Measurements from ENCODE around the gene NFASC. TPM values are rescaled to one million over a fixed set of nuclear protein-coding genes. Genes with fewer than 3 reads are reported as not detected.

Gene NFASC
- total RNA-seq, 1 donor from 2014 or later, result 10.5 TPM

GRCh38 chr1:204968951-204969350 lies 98.3 kb downstream of the NFASC start:
- no peak for DNase-seq (ENCODE audit: missing footprints)
- no peak for ATAC-seq

GRCh38 chr1:204970937-204971336 lies 100.3 kb downstream of the NFASC start:
- no peak for ATAC-seq
- intact Hi-C loops (cut with DNase I), result no loop called here
- no peak for DNase-seq (ENCODE audit: missing footprints)

More at GRCh38 chr1:204968951-204969350, 98.3 kb downstream of the NFASC start:
- intact Hi-C loops (cut with DNase I), result no loop called here

- intact Hi-C loops (cut with DNase I), result no loop called here
- DNase-seq (ENCODE audit: missing footprints), result no peak
- no peak for ATAC-seq
Measured at GRCh38 chr1:204971517-204972336, 101.1 kb downstream of the NFASC start.

- ATAC-seq, result no peak
- DNase-seq (ENCODE audit: missing footprints), result no peak
- intact Hi-C loops (cut with DNase I), result no loop called here
Measured at GRCh38 chr1:204972426-204972825, 101.8 kb downstream of the NFASC start.

- DNase-seq (ENCODE audit: missing footprints) (no peak), ATAC-seq (no peak)
- intact Hi-C loops (cut with DNase I), result no loop called here
Measured at GRCh38 chr1:204973449-204973848, 102.8 kb downstream of the NFASC start.

GRCh38 chr1:204974327-204974726 lies 103.7 kb downstream of the NFASC start:
- intact Hi-C loops (cut with DNase I), result no loop called here
- no peak for DNase-seq (ENCODE audit: missing footprints)

GRCh38 chr1:204975021-204975420 lies 104.4 kb downstream of the NFASC start:
- intact Hi-C loops (cut with DNase I), result loop anchor here (5.0 kb wide), 1 partner anchor 282 kb away; no protein-coding TSS in a partner anchor
- DNase-seq (ENCODE audit: missing footprints), result no peak
- no peak for ATAC-seq

More at GRCh38 chr1:204974327-204974726, 103.7 kb downstream of the NFASC start:
- ATAC-seq, result no peak

GRCh38 chr1:204975568-204976235 lies 105.0 kb downstream of the NFASC start:
- peak; percentile 67 for ATAC-seq
- DNase-seq (ENCODE audit: missing footprints), result no peak
- intact Hi-C loops (cut with DNase I), result loop anchor here (5.0 kb wide), 1 partner anchor 282 kb away; no protein-coding TSS in a partner anchor

GRCh38 chr1:204976646-204977045 lies 106.0 kb downstream of the NFASC start:
- intact Hi-C loops (cut with DNase I), result loop anchor here (5.0 kb wide), 1 partner anchor 281 kb away; no protein-coding TSS in a partner anchor
- DNase-seq (ENCODE audit: missing footprints) (no peak), ATAC-seq (no peak)

GRCh38 chr1:204977318-204977717 lies 106.7 kb downstream of the NFASC start:
- intact Hi-C loops (cut with DNase I), result loop anchor here (5.0 kb wide), 1 partner anchor 280 kb away; no protein-coding TSS in a partner anchor
- ATAC-seq (no peak), DNase-seq (ENCODE audit: missing footprints) (no peak)

- intact Hi-C loops (cut with DNase I), result loop anchor here (5.0 kb wide), 1 partner anchor 279 kb away; no protein-coding TSS in a partner anchor
- no peak for ATAC-seq
- DNase-seq (ENCODE audit: missing footprints), result no peak
Measured at GRCh38 chr1:204978782-204979181, 108.1 kb downstream of the NFASC start.

GRCh38 chr1:204979306-204979705 lies 108.6 kb downstream of the NFASC start:
- no peak for DNase-seq (ENCODE audit: missing footprints)
- no peak for ATAC-seq
- intact Hi-C loops (cut with DNase I), result loop anchor here (5.0 kb wide), 1 partner anchor 278 kb away; no protein-coding TSS in a partner anchor

- DNase-seq (ENCODE audit: missing footprints), result no peak
- intact Hi-C loops (cut with DNase I), result loop anchor here (5.0 kb wide), 1 partner anchor 277 kb away; no protein-coding TSS in a partner anchor
- no peak for ATAC-seq
Measured at GRCh38 chr1:204979891-204980649, 109.4 kb downstream of the NFASC start.

GRCh38 chr1:204980840-204981405 lies 110.3 kb downstream of the NFASC start:
- ATAC-seq (no peak), DNase-seq (ENCODE audit: missing footprints) (no peak)
- intact Hi-C loops (cut with DNase I), result no loop called here

GRCh38 chr1:204983136-204983535 lies 112.5 kb downstream of the NFASC start:
- ATAC-seq (no peak), DNase-seq (ENCODE audit: missing footprints) (no peak)
- intact Hi-C loops (cut with DNase I), result no loop called here

GRCh38 chr1:204983881-204984280 lies 113.2 kb downstream of the NFASC start:
- DNase-seq (ENCODE audit: missing footprints) (no peak), ATAC-seq (no peak)
- intact Hi-C loops (cut with DNase I), result no loop called here

GRCh38 chr1:204984499-204984898 lies 113.8 kb downstream of the NFASC start:
- ATAC-seq (no peak), DNase-seq (ENCODE audit: missing footprints) (no peak)
- intact Hi-C loops (cut with DNase I), result no loop called here

GRCh38 chr1:204986181-204986580 lies 115.5 kb downstream of the NFASC start:
- ATAC-seq (no peak), DNase-seq (ENCODE audit: missing footprints) (no peak)
- intact Hi-C loops (cut with DNase I), result no loop called here

- DNase-seq (ENCODE audit: missing footprints) (no peak), ATAC-seq (no peak)
- intact Hi-C loops (cut with DNase I), result loop anchor here (2.0 kb wide), 1 partner anchor 153 kb away; no protein-coding TSS in a partner anchor
Measured at GRCh38 chr1:204987689-204988088, 117.0 kb downstream of the NFASC start.

Measured in Right ventricle myocardium inferior (tissue), 1 donor.